Endodermal cell (in vitro differentiated cells): ENCODE data around the gene WNK2. TPM values are rescaled to one million over a fixed set of nuclear protein-coding genes. Genes with fewer than 3 reads are reported as not detected.

Source experiments
- DNase-seq: peaks from one replicate; pipeline ENCODE4 v3.0.0-alpha.2; 2017
- H3K27ac ChIP-seq: 2 replicates; pipeline ENCODE4 v1.5.1; 2013; ENCODE audit warnings: mild to moderate bottlenecking, low read depth, low read length, moderate library complexity
- H3K27me3 ChIP-seq: 2 replicates; pipeline ENCODE4 v1.6.1; 2013; ENCODE audit warnings: mild to moderate bottlenecking, low read length, moderate library complexity; ENCODE audit not compliant: insufficient read depth, control insufficient read depth, poor library complexity, severe bottlenecking
- H3K36me3 ChIP-seq: 2 replicates; pipeline ENCODE4 v1.7.0; 2013; ENCODE audit warnings: mild to moderate bottlenecking, low read length, moderate library complexity; ENCODE audit not compliant: control insufficient read depth, insufficient read depth
- H3K4me1 ChIP-seq: one replicate; pipeline ENCODE4 v1.7.0; 2013; ENCODE audit warnings: low read length; ENCODE audit not compliant: control insufficient read depth, insufficient read depth
- H3K4me3 ChIP-seq: 2 replicates; pipeline ENCODE4 v1.5.1; 2013; ENCODE audit warnings: mild to moderate bottlenecking, low read length, moderate library complexity
- H3K9ac ChIP-seq: 2 replicates; pipeline ENCODE4 v1.6.1; 2013; ENCODE audit warnings: mild to moderate bottlenecking, low read length, moderate library complexity; ENCODE audit not compliant: poor library complexity, severe bottlenecking; ENCODE audit errors: extremely low read depth
- H3K9me3 ChIP-seq: 2 replicates; pipeline ENCODE4 v1.6.1; 2013; ENCODE audit warnings: mild to moderate bottlenecking, low read length, moderate library complexity; ENCODE audit not compliant: control insufficient read depth
- H3K27ac Mint-ChIP-seq: 2 replicates; pipeline ENCODE4 v1.8.0; 2020; ENCODE audit warnings: mixed read lengths
- H3K27me3 Mint-ChIP-seq: 2 replicates; pipeline ENCODE4 v1.8.0; 2021; ENCODE audit warnings: mild to moderate bottlenecking, mixed read lengths; ENCODE audit not compliant: insufficient read depth
- H3K36me3 Mint-ChIP-seq: 2 replicates; pipeline ENCODE4 v1.8.0; 2020; ENCODE audit warnings: low read depth, mixed read lengths
- H3K4me1 Mint-ChIP-seq: 2 replicates; pipeline ENCODE4 v1.8.0; 2020; ENCODE audit warnings: mixed read lengths
- H3K4me3 Mint-ChIP-seq: 2 replicates; pipeline ENCODE4 v1.8.0; 2020; ENCODE audit warnings: mild to moderate bottlenecking, moderate library complexity, mixed read lengths
- H3K9me3 Mint-ChIP-seq: 2 replicates; pipeline ENCODE4 v1.8.0; 2020; ENCODE audit warnings: mild to moderate bottlenecking, mixed read lengths
- WGBS, 2 experiments: methylation state at CpG; one replicate each; pipeline versions ENCODE4 v1.1.5 to v1.1.7; 2013; ENCODE audit warnings: missing lambda C conversion rate in 2 of 2, mixed read lengths in 1 of 2; ENCODE audit not compliant: insufficient coverage in 1 of 2, insufficient read length in 1 of 2; 5-methylcytosine and 5-hydroxymethylcytosine counted together
- total RNA-seq, 2 donors: library from RNA; stranded (reverse); fragmentation: NEBNext Ultra II Directional in 1 of 2; extraction: Animal tissue kit (Norgen Biotek cat#: 25700) in 1 of 2; gene quantifications; 2 replicates in 1 of 2; 3 replicates in 1 of 2; pipeline ENCODE4 v1.2.1, GENCODE V29; 2021
- TF ChIP-seq, protein P1 (sequence below): fragments of 200-600 bp; sonication (generic); conservative IDR thresholded peaks from 2 replicates; pipeline ENCODE4 v1.5.0; 2021; ENCODE audit warnings: antibody characterized with exemption, mild to moderate bottlenecking

WNK2 gene
- total RNA-seq, 2 donors from 2014 or later: 46.1 to 48.8 TPM

DNA sequence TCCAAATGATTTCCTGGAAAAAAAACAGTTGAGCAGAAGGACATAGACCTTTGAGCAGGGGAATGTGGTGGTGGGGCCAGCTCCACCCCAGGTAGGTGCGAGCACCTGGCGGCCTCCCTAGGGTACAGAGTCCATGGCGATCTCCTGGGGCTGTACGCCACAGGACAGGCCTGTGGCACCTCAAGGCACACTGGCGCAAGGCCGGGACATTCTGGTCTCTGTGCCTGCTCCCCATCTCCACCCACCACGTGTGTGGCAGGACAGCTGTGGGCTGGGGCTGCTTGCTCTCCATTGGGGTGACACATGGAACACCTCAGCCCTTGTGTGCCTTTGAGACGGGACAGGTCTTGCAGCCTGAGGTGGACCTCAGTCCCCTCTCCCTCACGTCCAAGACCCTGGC is 25.2 kb downstream of the WNK2 start:
- Histone ChIP-seq H3K4me1 (no peaks in the 10 kb centered on the region), H3K4me3 (no peak overlapping the region), H3K27me3 (no peaks in the 10 kb centered on the region), H3K9ac (no peak overlapping the region), H3K36me3 (no peaks in the 10 kb centered on the region), H3K27ac (no peak overlapping the region), H3K9me3 (no peaks in the 10 kb centered on the region)
- no peak overlapping the region for H3K27ac Mint-ChIP-seq
- no peaks in the 10 kb centered on the region for H3K9me3 Mint-ChIP-seq
- H3K36me3 Mint-ChIP-seq: no peaks in the 10 kb centered on the region
- no peak for DNase-seq
- no peaks in the 10 kb centered on the region for H3K27me3 Mint-ChIP-seq
- peaks cover 3% of the 10 kb centered on the region for H3K4me1 Mint-ChIP-seq
- TF ChIP-seq, protein P1, sequence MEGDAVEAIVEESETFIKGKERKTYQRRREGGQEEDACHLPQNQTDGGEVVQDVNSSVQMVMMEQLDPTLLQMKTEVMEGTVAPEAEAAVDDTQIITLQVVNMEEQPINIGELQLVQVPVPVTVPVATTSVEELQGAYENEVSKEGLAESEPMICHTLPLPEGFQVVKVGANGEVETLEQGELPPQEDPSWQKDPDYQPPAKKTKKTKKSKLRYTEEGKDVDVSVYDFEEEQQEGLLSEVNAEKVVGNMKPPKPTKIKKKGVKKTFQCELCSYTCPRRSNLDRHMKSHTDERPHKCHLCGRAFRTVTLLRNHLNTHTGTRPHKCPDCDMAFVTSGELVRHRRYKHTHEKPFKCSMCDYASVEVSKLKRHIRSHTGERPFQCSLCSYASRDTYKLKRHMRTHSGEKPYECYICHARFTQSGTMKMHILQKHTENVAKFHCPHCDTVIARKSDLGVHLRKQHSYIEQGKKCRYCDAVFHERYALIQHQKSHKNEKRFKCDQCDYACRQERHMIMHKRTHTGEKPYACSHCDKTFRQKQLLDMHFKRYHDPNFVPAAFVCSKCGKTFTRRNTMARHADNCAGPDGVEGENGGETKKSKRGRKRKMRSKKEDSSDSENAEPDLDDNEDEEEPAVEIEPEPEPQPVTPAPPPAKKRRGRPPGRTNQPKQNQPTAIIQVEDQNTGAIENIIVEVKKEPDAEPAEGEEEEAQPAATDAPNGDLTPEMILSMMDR: no peak
- H3K4me3 Mint-ChIP-seq: no peak overlapping the region
- WGBS, 2 experiments: 87 to 95% methylated on average over 7 to 9 of the region's 9 CpGs

DNA sequence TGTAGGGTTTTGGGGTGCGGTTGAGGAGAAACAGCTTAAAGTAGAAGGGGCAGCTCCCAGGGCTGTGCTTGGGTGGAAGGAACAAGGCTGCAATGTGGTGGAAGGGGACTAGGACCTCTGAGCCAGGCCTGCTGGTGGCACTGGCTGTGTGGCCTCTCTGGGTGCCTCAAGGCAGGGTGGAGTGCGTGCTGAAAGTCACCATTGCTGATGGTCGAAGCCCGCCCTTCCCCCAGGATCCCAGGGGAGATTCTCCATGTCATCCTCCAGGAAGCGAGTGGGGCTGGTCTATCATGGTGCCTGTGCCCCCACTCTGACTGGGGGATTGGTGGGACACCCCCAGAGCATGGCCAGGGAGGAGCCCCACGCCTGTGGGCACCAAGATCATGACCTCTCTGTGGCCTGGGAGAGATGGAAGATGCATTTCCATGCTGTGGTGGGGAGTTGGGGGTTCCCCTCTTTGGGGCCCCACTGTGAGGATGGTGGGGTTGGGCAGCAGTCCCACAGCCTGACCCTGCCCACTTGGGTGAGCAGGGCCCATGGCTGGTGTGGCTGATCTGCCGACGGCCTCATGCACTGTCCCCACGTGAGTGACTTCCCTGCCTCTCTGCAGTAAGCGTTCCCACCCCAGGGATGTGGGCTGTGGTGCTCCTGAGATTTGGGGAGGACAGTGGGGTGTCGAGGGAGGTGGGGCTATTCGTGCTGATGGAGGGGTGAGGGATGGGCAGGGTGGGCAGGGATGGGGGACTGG is 25.8 kb downstream of the WNK2 start:
- Mint-ChIP-seq H3K9me3 (no peaks in the 10 kb centered on the region), H3K4me3 (no peak overlapping the region), H3K27ac (no peak overlapping the region), H3K36me3 (no peaks in the 10 kb centered on the region), H3K27me3 (no peaks in the 10 kb centered on the region), H3K4me1 (peaks cover 3% of the 10 kb centered on the region)
- H3K36me3 ChIP-seq: no peaks in the 10 kb centered on the region
- no peak overlapping the region for H3K27ac ChIP-seq
- no peak overlapping the region for H3K4me3 ChIP-seq
- 80 to 90% methylated on average over 4 to 12 of the region's 12 CpGs for WGBS, 2 experiments
- no peak overlapping the region for H3K9ac ChIP-seq
- DNase-seq: no peak
- TF ChIP-seq, protein P1: no peak
- no peaks in the 10 kb centered on the region for H3K27me3 ChIP-seq
- H3K9me3 ChIP-seq: no peaks in the 10 kb centered on the region
- no peaks in the 10 kb centered on the region for H3K4me1 ChIP-seq

DNA sequence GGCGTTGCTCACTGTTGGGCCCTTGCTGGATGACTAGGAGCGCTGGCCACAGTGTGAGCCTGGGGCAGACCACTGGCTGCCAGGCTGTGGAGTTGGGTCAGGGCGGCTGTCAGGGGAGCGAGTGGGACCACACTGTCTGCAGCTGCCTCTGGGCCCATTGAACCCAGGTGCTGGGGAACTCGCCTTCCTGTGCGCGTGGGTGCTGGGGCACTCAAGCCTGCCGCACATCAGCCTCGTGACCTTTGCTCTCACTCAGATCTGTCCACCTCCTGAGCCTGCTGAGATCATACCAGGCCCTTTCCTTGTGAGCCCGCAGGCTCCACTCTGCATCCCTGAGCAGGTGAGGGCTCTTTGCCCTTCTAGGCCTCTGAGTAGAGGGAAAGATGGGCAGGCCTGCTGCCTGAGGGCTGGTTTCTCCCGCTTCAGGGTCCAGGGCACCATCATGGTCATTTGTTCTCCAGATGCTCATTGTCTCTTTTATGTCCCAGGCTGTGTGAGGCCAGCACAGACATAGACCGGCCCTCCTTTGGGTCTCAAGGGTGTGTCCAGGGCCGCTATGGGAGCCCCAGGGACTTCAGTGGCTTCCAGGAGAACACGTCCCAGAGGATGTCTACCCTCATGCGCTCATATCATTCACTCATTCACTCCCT is 26.5 kb downstream of the WNK2 start:
- Histone ChIP-seq H3K9ac (no peak overlapping the region), H3K9me3 (peaks cover 4% of the 10 kb centered on the region), H3K27me3 (no peaks in the 10 kb centered on the region), H3K4me3 (no peak overlapping the region), H3K27ac (no peak overlapping the region), H3K36me3 (no peaks in the 10 kb centered on the region), H3K4me1 (no peaks in the 10 kb centered on the region)
- TF ChIP-seq, protein P1: no peak
- DNase-seq: no peak
- Mint-ChIP-seq H3K4me3 (no peak overlapping the region), H3K27me3 (no peaks in the 10 kb centered on the region), H3K27ac (no peak overlapping the region), H3K4me1 (peaks cover 3% of the 10 kb centered on the region), H3K36me3 (peaks cover 2% of the 10 kb centered on the region), H3K9me3 (peaks cover 7% of the 10 kb centered on the region)
- WGBS, 2 experiments: 93 to 95% methylated on average over 12 to 15 of the region's 15 CpGs
